Panc1 (cell line): ENCODE data around the gene ATRNL1.

Source experiments
- CTCF ChIP-seq: fragments of 450-650 bp; IDR thresholded peaks from 2 replicates; pipeline ENCODE4 v1.5.1; 2017; ENCODE audit warnings: mild to moderate bottlenecking
- POLR2AphosphoS5 ChIP-seq: IDR thresholded peaks from 2 replicates; pipeline ENCODE4 v1.6.1; 2012; ENCODE audit warnings: mild to moderate bottlenecking, low read depth, low read length, moderate library complexity
- REST ChIP-seq, 2 experiments: IDR thresholded peaks; 2 replicates each; pipeline ENCODE4 v1.6.1; 2011 to 2012; ENCODE audit warnings: low read depth in 2 of 2, control low read depth in 1 of 2, low read length in 1 of 2, mild to moderate bottlenecking in 1 of 2, moderate library complexity in 1 of 2; ENCODE audit not compliant: insufficient read depth in 1 of 2
- SIN3A ChIP-seq: IDR thresholded peaks from 2 replicates; pipeline ENCODE4 v1.6.1; 2012; ENCODE audit warnings: low read depth, mild to moderate bottlenecking, low read length, moderate library complexity, borderline replicate concordance; ENCODE audit not compliant: insufficient read depth

GRCh38 chr10:115814542-115814941, 721.4 kb downstream of the ATRNL1 start:
- TF ChIP-seq POLR2AphosphoS5, result no peak
- no peak for TF ChIP-seq CTCF
- TF ChIP-seq SIN3A, result no peak
- no peak for TF ChIP-seq REST (IDR thresholded peaks at IDR 0.05; ENCODE audit: insufficient read depth in 1 of 2, low read depth in 2 of 2, low read length in 1 of 2)
